Esophagus squamous epithelium (tissue), 5 donors: ENCODE data around the gene COL28A1. TPM values are rescaled to one million over a fixed set of nuclear protein-coding genes. Genes with fewer than 3 reads are reported as not detected.

ENCODE experiments used
- DNase-seq: peaks from one replicate; lab custom pipeline; 2025; lab: John Stamatoyannopoulos, UW
- H3K27ac ChIP-seq, 4 donors: fragments of 200-600 bp; sonication (generic); one replicate each; pipeline ENCODE4 v1.5.1; 2016 to 2019; ENCODE audit warnings: mild to moderate bottlenecking in 1 of 4
- H3K27me3 ChIP-seq, 4 donors: fragments of 200-600 bp; sonication (generic); 1 replicate in 3 of 4; 2 replicates in 1 of 4; pipeline versions ENCODE4 v1.5.1 to v1.6.0; 2017 to 2021; ENCODE audit warnings: antibody characterized with exemption in 1 of 4
- H3K36me3 ChIP-seq, 3 donors: fragments of 200-600 bp; sonication (generic); one replicate each; pipeline ENCODE4 v1.5.1; 2016 to 2019
- H3K4me1 ChIP-seq, 3 donors: fragments of 200-600 bp; sonication (generic); one replicate each; pipeline ENCODE4 v1.5.1; 2017 to 2019
- H3K4me3 ChIP-seq, 4 donors: fragments of 200-600 bp; sonication (generic); 1 replicate in 3 of 4; 2 replicates in 1 of 4; pipeline ENCODE4 v1.5.1; 2016 to 2019; ENCODE audit warnings: mild to moderate bottlenecking in 2 of 4, moderate library complexity in 1 of 4
- H3K9me3 ChIP-seq, 3 donors: fragments of 200-600 bp; sonication (generic); one replicate each; pipeline ENCODE4 v1.5.1; 2016 to 2019
- POLR2A ChIP-seq, 4 donors: fragments of 450-650 bp; IDR thresholded peaks; one replicate each; pipeline ENCODE4 v1.6.1; 2017; ENCODE audit warnings: antibody characterized with exemption in 4 of 4, mild to moderate bottlenecking in 4 of 4, moderate library complexity in 3 of 4
- WGBS, 2 donors: methylation state at CpG; one replicate each; pipeline ENCODE4 v1.1.5; 2018; 5-methylcytosine and 5-hydroxymethylcytosine counted together
- intact Hi-C: fragments of 100-400 bp; cut with DNase I; formaldehyde crosslinking; loops from one replicate; pipeline ENCODE4 v1.15.0; 2022
- total RNA-seq, 4 donors: library from RNA; depleted of rRNA; stranded (reverse); fragments of >200 nt; gene quantifications; one replicate each; pipeline ENCODE4 v1.1.0, GENCODE V29; 2016
- TF ChIP-seq, protein P1 (sequence below), 6 experiments: fragments of 450-650 bp in 4 of 6; fragments of 200-600 bp in 2 of 6; sonication (generic) in 2 of 6; IDR thresholded peaks; one replicate each; pipeline ENCODE4 v1.5.1; 2016 to 2019; ENCODE audit warnings: antibody characterized with exemption in 6 of 6, mild to moderate bottlenecking in 4 of 6, moderate library complexity in 4 of 6
- donor health status: DM: yes; HTN: yes; CAD: no.

The COL28A1 gene
- total RNA-seq, 4 donors from 2014 or later, result 0.11 to 3.1 (median 0.40) TPM

DNA sequence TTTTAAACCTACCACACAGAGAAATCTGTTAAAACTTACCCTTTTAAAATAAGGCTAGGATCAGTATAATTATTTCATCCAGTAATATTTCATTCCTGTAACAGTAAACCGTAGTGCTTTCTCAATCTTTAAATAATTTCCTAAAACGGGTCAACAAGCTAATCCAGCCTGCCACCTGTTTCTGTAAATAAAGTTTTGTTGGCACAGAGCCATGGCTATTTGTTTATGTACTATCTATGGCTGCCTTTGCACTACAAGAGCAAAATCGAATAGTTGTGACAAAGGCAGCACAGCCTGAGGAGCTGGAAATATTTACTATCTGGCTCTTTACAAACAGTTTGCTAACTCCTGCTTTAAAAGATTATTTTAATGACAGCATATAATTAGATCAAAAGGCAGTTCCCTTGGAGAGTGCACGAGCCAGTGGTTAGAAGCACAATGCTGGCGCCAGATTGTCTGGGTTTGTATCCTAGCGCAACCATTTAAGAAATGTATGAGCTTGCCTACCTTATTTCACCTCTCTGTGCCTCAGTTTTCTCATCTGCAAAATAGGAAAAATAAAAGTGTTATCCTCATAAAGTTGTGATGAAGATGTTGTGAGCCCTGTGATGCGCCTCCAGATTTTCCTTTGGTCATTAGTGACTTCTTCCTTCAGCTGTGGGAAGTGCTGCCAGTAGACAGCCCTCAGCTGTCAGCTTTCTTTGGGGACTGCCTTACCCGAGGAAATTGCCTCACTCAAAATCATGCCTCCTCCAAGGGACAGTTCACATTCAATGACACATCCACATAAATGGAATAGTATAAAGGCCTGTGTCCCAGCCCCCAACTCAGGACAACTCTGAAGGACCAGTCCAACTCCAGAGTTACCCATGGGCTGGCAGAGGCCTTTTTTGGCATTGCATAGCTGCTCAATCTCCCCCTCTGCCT lies 19.2 kb upstream of the COL28A1 start:
- no peak for TF ChIP-seq POLR2A (IDR thresholded peaks at IDR 0.05)
- TF ChIP-seq, protein P1, sequence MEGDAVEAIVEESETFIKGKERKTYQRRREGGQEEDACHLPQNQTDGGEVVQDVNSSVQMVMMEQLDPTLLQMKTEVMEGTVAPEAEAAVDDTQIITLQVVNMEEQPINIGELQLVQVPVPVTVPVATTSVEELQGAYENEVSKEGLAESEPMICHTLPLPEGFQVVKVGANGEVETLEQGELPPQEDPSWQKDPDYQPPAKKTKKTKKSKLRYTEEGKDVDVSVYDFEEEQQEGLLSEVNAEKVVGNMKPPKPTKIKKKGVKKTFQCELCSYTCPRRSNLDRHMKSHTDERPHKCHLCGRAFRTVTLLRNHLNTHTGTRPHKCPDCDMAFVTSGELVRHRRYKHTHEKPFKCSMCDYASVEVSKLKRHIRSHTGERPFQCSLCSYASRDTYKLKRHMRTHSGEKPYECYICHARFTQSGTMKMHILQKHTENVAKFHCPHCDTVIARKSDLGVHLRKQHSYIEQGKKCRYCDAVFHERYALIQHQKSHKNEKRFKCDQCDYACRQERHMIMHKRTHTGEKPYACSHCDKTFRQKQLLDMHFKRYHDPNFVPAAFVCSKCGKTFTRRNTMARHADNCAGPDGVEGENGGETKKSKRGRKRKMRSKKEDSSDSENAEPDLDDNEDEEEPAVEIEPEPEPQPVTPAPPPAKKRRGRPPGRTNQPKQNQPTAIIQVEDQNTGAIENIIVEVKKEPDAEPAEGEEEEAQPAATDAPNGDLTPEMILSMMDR (IDR thresholded peaks at IDR 0.05), result no peak
- 49 to 58% methylated on average over 8 of the region's 8 CpGs for WGBS, 2 donors

DNA sequence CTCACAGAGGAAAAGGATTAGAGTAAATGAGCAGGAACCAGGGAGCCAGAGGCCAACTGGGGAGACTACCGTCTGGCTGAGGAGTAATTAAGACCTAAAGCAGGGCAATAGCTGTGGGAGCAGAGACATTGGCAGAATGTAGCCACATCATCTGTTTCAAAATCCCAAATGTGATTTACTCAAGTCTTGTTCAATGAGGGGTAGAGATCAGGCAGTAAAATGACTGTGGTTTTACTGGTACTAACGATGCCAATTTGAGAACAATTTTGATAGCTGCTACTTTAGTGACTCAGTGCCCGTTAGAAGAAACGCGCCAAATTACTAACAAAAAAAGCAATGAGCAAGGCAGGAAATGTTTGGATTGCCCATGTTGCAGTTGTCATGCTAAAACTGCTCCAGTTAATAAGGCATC lies 18.4 kb upstream of the COL28A1 start:
- peak overlapping the region in 1 of 4 donors; percentile 7 for H3K27ac ChIP-seq
- 73 to 81% methylated on average over 5 of the region's 5 CpGs for WGBS, 2 donors
- DNase-seq, result no peak
- H3K36me3 ChIP-seq, result no peaks in the 10 kb centered on the region
- intact Hi-C loops, result no loop called here
- no peaks in the 10 kb centered on the region for H3K4me1 ChIP-seq
- H3K9me3 ChIP-seq, result no peaks in the 10 kb centered on the region
- H3K4me3 ChIP-seq, result no peak overlapping the region
- no peaks in the 10 kb centered on the region for H3K27me3 ChIP-seq
- no peak for TF ChIP-seq POLR2A (IDR thresholded peaks at IDR 0.05)
- TF ChIP-seq, protein P1 (IDR thresholded peaks at IDR 0.05), result no peak

More for the DNA sequence above, 19.2 kb upstream of the COL28A1 start:
- no peaks in the 10 kb centered on the region for H3K4me1 ChIP-seq
- H3K36me3 ChIP-seq, result no peaks in the 10 kb centered on the region
- peaks cover 0 to 6% (median 0%) of the 10 kb centered on the region in 3 donors for H3K9me3 ChIP-seq
- H3K27ac ChIP-seq, result no peak overlapping the region
- H3K27me3 ChIP-seq, result no peaks in the 10 kb centered on the region
- intact Hi-C loops, result no loop called here
- no peak for DNase-seq
- H3K4me3 ChIP-seq, result no peak overlapping the region

DNA sequence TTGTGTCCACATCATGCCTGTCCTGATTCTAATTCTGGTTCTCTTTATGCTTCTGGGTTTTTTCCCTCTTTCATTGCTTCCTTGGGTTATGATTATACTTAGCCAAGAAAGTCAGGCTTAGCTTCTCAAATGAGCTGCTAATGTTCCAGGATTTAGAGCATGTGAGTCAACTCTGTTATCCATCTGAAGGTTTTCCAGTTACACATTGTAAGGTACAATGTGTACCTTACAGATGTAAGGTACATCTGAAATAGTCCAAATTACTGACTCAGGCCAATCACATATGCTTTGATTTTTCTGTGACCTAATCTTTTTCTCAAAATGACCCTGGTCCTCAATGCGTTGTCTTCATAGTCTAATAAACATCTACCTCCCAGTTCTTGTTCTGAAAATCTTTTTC lies 17.7 kb upstream of the COL28A1 start:
- H3K4me3 ChIP-seq, result no peak overlapping the region
- no peak for TF ChIP-seq POLR2A (IDR thresholded peaks at IDR 0.05)
- TF ChIP-seq, protein P1 (IDR thresholded peaks at IDR 0.05), result no peak

GRCh38 chr7:7552199-7552598 lies 16.5 kb upstream of the COL28A1 start:
- no peaks in the 10 kb centered on the region for H3K9me3 ChIP-seq
- 82 to 83% methylated on average over 2 of the region's 2 CpGs for WGBS, 2 donors
- H3K4me3 ChIP-seq, result no peak overlapping the region
- intact Hi-C loops, result no loop called here
- no peaks in the 10 kb centered on the region for H3K4me1 ChIP-seq
- H3K27ac ChIP-seq, result no peak overlapping the region
- DNase-seq, result no peak
- H3K36me3 ChIP-seq, result no peaks in the 10 kb centered on the region
- no peaks in the 10 kb centered on the region for H3K27me3 ChIP-seq
- TF ChIP-seq POLR2A (IDR thresholded peaks at IDR 0.05), result no peak
- TF ChIP-seq, protein P1 (IDR thresholded peaks at IDR 0.05), result no peak

More for the DNA sequence above, 17.7 kb upstream of the COL28A1 start:
- no peaks in the 10 kb centered on the region for H3K9me3 ChIP-seq
- no peak for DNase-seq
- peak overlapping the region in 1 of 4 donors; percentile 7 for H3K27ac ChIP-seq
- H3K36me3 ChIP-seq, result no peaks in the 10 kb centered on the region
- H3K4me1 ChIP-seq, result no peaks in the 10 kb centered on the region
- H3K27me3 ChIP-seq, result no peaks in the 10 kb centered on the region
- WGBS, 2 donors, result 90 to 100% methylated on average over 1 of the region's 1 CpG
- intact Hi-C loops, result no loop called here

GRCh38 chr7:7550663-7551062 lies 15.0 kb upstream of the COL28A1 start:
- no peak for DNase-seq
- no peaks in the 10 kb centered on the region for H3K36me3 ChIP-seq
- no peak overlapping the region for H3K4me3 ChIP-seq
- intact Hi-C loops, result no loop called here
- H3K4me1 ChIP-seq, result no peaks in the 10 kb centered on the region
- no peak overlapping the region for H3K27ac ChIP-seq
- 92 to 94% methylated on average over 3 of the region's 3 CpGs for WGBS, 2 donors
- no peaks in the 10 kb centered on the region for H3K9me3 ChIP-seq
- no peak for TF ChIP-seq POLR2A (IDR thresholded peaks at IDR 0.05)
- TF ChIP-seq, protein P1 (IDR thresholded peaks at IDR 0.05), result no peak
- H3K27me3 ChIP-seq, result no peaks in the 10 kb centered on the region
